Stimulated activated effector memory CD8-positive, alpha-beta T cell treated with anti-CD3 and anti-CD28 coated beads, Interleukin-12 subunit alpha, Interleukin-12 subunit beta, amount 100 ng/mL, for 72 hours (primary cell): ENCODE data around the gene ABCB4.

Source experiments
- ATAC-seq: fragments of 150-1000 bp; cut with Tn5 transposase; 2 replicates; pipeline ENCODE4 v1.10.0; 2021
- DNase-seq, 2 donors: peaks; one replicate each; pipeline ENCODE4 v3.0.0; 2021 to 2022; ENCODE audit warnings: low spot score in 2 of 2
- H3K27ac Mint-ChIP-seq: one replicate; pipeline ENCODE4 v1.8.0; 2022; ENCODE audit warnings: mild to moderate bottlenecking, mixed read lengths
- H3K36me3 Mint-ChIP-seq: one replicate; pipeline ENCODE4 v1.8.0; 2022; ENCODE audit warnings: mild to moderate bottlenecking, mixed read lengths
- H3K4me1 Mint-ChIP-seq: one replicate; pipeline ENCODE4 v1.8.0; 2022; ENCODE audit warnings: mixed read lengths
- H3K4me3 Mint-ChIP-seq: one replicate; pipeline ENCODE4 v1.8.0; 2022; ENCODE audit warnings: mild to moderate bottlenecking, mixed read lengths
- H3K9me3 Mint-ChIP-seq: one replicate; pipeline ENCODE4 v1.8.0; 2022; ENCODE audit warnings: mixed read lengths

Gene ABCB4

GRCh38 chr7:87416682-87417587 is 58.5 kb downstream of the ABCB4 start:
- H3K4me3 Mint-ChIP-seq, result no peak overlapping the region
- no peak overlapping the region for H3K27ac Mint-ChIP-seq
- H3K36me3 Mint-ChIP-seq, result no peaks in the 10 kb centered on the region
- ATAC-seq (peak; percentile 74), DNase-seq (peak; percentile 62 to 70)
- H3K4me1 Mint-ChIP-seq, result no peaks in the 10 kb centered on the region
- no peaks in the 10 kb centered on the region for H3K9me3 Mint-ChIP-seq

GRCh38 chr7:87414794-87415188 is 60.7 kb downstream of the ABCB4 start:
- DNase-seq (no peak), ATAC-seq (no peak)
- Mint-ChIP-seq H3K4me1 (no peaks in the 10 kb centered on the region), H3K36me3 (no peaks in the 10 kb centered on the region), H3K4me3 (no peak overlapping the region), H3K9me3 (no peaks in the 10 kb centered on the region), H3K27ac (no peak overlapping the region)

GRCh38 chr7:87413951-87414793 is 61.3 kb downstream of the ABCB4 start:
- Mint-ChIP-seq H3K4me1 (no peaks in the 10 kb centered on the region), H3K36me3 (no peaks in the 10 kb centered on the region), H3K4me3 (no peak overlapping the region), H3K27ac (no peak overlapping the region), H3K9me3 (no peaks in the 10 kb centered on the region)
- DNase-seq (no peak), ATAC-seq (peak; percentile 52)

- DNase-seq (no peak), ATAC-seq (no peak)
- H3K27ac Mint-ChIP-seq, result no peak overlapping the region
- H3K4me3 Mint-ChIP-seq, result no peak overlapping the region
- no peaks in the 10 kb centered on the region for H3K4me1 Mint-ChIP-seq
- no peaks in the 10 kb centered on the region for H3K36me3 Mint-ChIP-seq
- H3K9me3 Mint-ChIP-seq, result no peaks in the 10 kb centered on the region
These were observed 62.5 kb downstream of the ABCB4 start for GRCh38 chr7:87413029-87413428.

- ATAC-seq (no peak), DNase-seq (no peak)
- Mint-ChIP-seq H3K9me3 (no peaks in the 10 kb centered on the region), H3K4me1 (no peaks in the 10 kb centered on the region), H3K36me3 (no peaks in the 10 kb centered on the region), H3K4me3 (no peak overlapping the region), H3K27ac (no peak overlapping the region)
These were observed 64.3 kb downstream of the ABCB4 start for GRCh38 chr7:87411186-87411585.

GRCh38 chr7:87404674-87405073 is 70.8 kb downstream of the ABCB4 start:
- Mint-ChIP-seq H3K36me3 (no peaks in the 10 kb centered on the region), H3K4me3 (no peak overlapping the region), H3K4me1 (no peaks in the 10 kb centered on the region), H3K9me3 (no peaks in the 10 kb centered on the region), H3K27ac (no peak overlapping the region)
- no peak for ATAC-seq
- DNase-seq, result no peak

- Mint-ChIP-seq H3K36me3 (no peaks in the 10 kb centered on the region), H3K4me1 (no peaks in the 10 kb centered on the region), H3K9me3 (no peaks in the 10 kb centered on the region), H3K27ac (peak overlapping the region; percentile 56), H3K4me3 (no peak overlapping the region)
- DNase-seq (no peak), ATAC-seq (no peak)
These were observed 77.0 kb downstream of the ABCB4 start for GRCh38 chr7:87398446-87398845.

- ATAC-seq (no peak), DNase-seq (no peak)
- Mint-ChIP-seq H3K4me1 (no peaks in the 10 kb centered on the region), H3K36me3 (peaks cover 13% of the 10 kb centered on the region), H3K9me3 (no peaks in the 10 kb centered on the region), H3K27ac (no peak overlapping the region), H3K4me3 (no peak overlapping the region)
These were observed 79.9 kb downstream of the ABCB4 start for GRCh38 chr7:87395442-87396020.

GRCh38 chr7:87391020-87391701 is 84.3 kb downstream of the ABCB4 start:
- H3K4me3 Mint-ChIP-seq, result no peak overlapping the region
- H3K9me3 Mint-ChIP-seq, result no peaks in the 10 kb centered on the region
- DNase-seq (no peak), ATAC-seq (no peak)
- no peaks in the 10 kb centered on the region for H3K4me1 Mint-ChIP-seq
- H3K36me3 Mint-ChIP-seq, result peaks cover 18% of the 10 kb centered on the region
- no peak overlapping the region for H3K27ac Mint-ChIP-seq

GRCh38 chr7:87380905-87381304 is 94.6 kb downstream of the ABCB4 start:
- no peak for ATAC-seq
- Mint-ChIP-seq H3K36me3 (peaks cover 23% of the 10 kb centered on the region), H3K4me1 (no peaks in the 10 kb centered on the region), H3K9me3 (no peaks in the 10 kb centered on the region), H3K27ac (no peak overlapping the region), H3K4me3 (no peak overlapping the region)
- DNase-seq, result no peak

GRCh38 chr7:87375662-87376435 is 99.6 kb downstream of the ABCB4 start:
- H3K4me3 Mint-ChIP-seq, result no peak overlapping the region
- no peaks in the 10 kb centered on the region for H3K36me3 Mint-ChIP-seq
- no peak overlapping the region for H3K27ac Mint-ChIP-seq
- no peaks in the 10 kb centered on the region for H3K9me3 Mint-ChIP-seq
- no peaks in the 10 kb centered on the region for H3K4me1 Mint-ChIP-seq
- no peak for ATAC-seq
- no peak for DNase-seq

GRCh38 chr7:87370660-87371180 is 104.8 kb downstream of the ABCB4 start:
- H3K27ac Mint-ChIP-seq, result no peak overlapping the region
- H3K36me3 Mint-ChIP-seq, result no peaks in the 10 kb centered on the region
- no peak for ATAC-seq
- H3K9me3 Mint-ChIP-seq, result no peaks in the 10 kb centered on the region
- H3K4me1 Mint-ChIP-seq, result no peaks in the 10 kb centered on the region
- no peak overlapping the region for H3K4me3 Mint-ChIP-seq
- no peak for DNase-seq

GRCh38 chr7:87369216-87369615 is 106.3 kb downstream of the ABCB4 start:
- no peak for DNase-seq
- Mint-ChIP-seq H3K9me3 (no peaks in the 10 kb centered on the region), H3K27ac (no peak overlapping the region), H3K36me3 (no peaks in the 10 kb centered on the region), H3K4me1 (no peaks in the 10 kb centered on the region), H3K4me3 (no peak overlapping the region)
- peak; percentile 60 for ATAC-seq

- no peak overlapping the region for H3K27ac Mint-ChIP-seq
- H3K4me1 Mint-ChIP-seq, result no peaks in the 10 kb centered on the region
- H3K9me3 Mint-ChIP-seq, result no peaks in the 10 kb centered on the region
- H3K4me3 Mint-ChIP-seq, result no peak overlapping the region
- ATAC-seq (no peak), DNase-seq (no peak)
- H3K36me3 Mint-ChIP-seq, result peaks cover 6% of the 10 kb centered on the region
These were observed 111.2 kb downstream of the ABCB4 start for GRCh38 chr7:87364246-87364645.
